ENCODE measurements around the gene INPP4A.

- TF ChIP-seq POLR2AphosphoS5 (IDR thresholded peaks at IDR 0.05; ENCODE audit: insufficient read depth, low read depth, low read length) (no peak), POLR2A (IDR thresholded peaks at IDR 0.05; ENCODE audit: low read depth, low read length) (no peak), EZH2 (IDR thresholded peaks at IDR 0.05; ENCODE audit: borderline replicate concordance, low read depth, low read length, severe bottlenecking) (no peak), CTCF (IDR thresholded peaks at IDR 0.05; ENCODE audit: extremely low read depth in 1 of 2, insufficient read depth in 1 of 2, low read depth in 1 of 2, low read length in 2 of 2) (no peak), MAX (IDR thresholded peaks at IDR 0.05; ENCODE audit: insufficient read depth, insufficient read length) (no peak), GATA2 (IDR thresholded peaks at IDR 0.05; ENCODE audit: insufficient read depth, insufficient read length, low read depth, low read length) (no peak), MYC (IDR thresholded peaks at IDR 0.05; ENCODE audit: low read depth, low read length) (no peak)
Observed at GRCh38 chr2:98463988-98464771, 19.5 kb downstream of the INPP4A start.

All from endothelial cell of umbilical vein (primary cell).